Measurements from ENCODE around the gene CMTM4.
"Not testable (repeated sequence)": the region's sequence is repeated elsewhere in the genome, so short reads cannot be mapped to it uniquely, and the experiment has no call there.

The CMTM4 gene

DNA sequence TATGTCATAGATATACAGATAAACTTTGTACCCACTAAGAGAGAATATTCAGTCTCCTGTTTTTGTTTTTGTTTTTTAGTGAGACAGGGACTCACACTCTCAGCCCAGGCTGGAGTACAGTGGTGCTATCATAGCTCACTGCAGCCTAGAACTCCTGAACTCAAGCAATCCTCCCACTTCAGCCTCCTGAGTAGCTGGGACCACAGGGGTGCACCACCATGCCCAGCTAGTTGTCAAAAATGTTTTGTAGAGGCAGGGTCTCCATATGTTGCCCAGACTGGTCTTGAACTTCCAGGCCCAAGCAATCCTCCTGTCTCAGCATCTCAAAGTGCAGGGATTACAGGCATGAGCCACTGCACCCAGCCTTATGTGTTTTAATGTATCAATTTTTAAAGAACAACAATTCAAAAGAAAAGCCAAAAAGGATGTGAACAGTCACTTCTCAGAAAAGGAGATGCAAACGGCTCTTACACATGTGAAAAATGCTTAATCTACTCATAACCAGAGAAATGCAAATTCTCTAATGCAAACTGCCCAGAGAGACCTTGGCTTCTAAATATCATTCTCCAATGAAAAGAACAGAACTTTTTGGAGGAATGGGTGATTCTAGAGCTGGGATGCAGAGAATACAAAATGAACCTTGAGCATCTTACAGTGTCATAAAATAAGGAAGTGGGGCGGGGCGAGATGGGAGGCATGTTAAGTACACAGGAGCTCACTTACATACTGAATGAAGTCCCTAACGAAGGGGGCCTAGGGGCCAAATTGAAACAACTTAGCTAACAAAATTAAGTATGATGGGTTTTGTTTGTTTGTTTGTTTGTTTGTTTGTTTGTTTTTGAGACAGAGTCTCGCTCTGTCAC, 99.3 kb downstream of the CMTM4 start:
- no peak overlapping the region for H3K4me3 ChIP-seq (replicated peaks; ENCODE audit: low read depth, low read length)
- TF ChIP-seq, protein P1, sequence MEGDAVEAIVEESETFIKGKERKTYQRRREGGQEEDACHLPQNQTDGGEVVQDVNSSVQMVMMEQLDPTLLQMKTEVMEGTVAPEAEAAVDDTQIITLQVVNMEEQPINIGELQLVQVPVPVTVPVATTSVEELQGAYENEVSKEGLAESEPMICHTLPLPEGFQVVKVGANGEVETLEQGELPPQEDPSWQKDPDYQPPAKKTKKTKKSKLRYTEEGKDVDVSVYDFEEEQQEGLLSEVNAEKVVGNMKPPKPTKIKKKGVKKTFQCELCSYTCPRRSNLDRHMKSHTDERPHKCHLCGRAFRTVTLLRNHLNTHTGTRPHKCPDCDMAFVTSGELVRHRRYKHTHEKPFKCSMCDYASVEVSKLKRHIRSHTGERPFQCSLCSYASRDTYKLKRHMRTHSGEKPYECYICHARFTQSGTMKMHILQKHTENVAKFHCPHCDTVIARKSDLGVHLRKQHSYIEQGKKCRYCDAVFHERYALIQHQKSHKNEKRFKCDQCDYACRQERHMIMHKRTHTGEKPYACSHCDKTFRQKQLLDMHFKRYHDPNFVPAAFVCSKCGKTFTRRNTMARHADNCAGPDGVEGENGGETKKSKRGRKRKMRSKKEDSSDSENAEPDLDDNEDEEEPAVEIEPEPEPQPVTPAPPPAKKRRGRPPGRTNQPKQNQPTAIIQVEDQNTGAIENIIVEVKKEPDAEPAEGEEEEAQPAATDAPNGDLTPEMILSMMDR (IDR thresholded peaks at IDR 0.05; ENCODE audit: low read depth, low read length, missing control alignments) = no peak
- no peak for DNase-seq (ENCODE audit: extremely low read depth, low read depth)

DNA sequence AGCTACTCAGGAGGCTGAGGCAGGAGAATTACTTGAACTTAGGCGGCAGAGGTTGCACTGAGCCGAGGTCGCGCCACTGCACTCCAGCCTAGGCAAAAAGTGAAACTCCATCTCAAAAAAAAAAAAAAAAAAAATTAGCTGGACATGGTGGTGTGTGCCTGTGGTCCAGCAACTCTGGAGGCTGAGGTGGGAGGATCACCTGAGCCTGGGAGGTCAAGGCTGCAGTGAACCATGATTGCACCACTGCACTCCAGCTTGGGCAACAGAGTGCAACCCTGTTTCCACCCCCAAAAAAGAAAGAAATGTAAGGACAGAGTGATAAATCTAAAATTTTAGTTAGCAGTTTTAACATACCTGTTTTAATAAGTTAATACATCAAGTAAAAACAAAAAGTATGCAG, 100.0 kb downstream of the CMTM4 start:
- not testable (repeated sequence) for DNase-seq (ENCODE audit: extremely low read depth, low read depth); H3K4me3 ChIP-seq (replicated peaks; ENCODE audit: low read depth, low read length)

DNA sequence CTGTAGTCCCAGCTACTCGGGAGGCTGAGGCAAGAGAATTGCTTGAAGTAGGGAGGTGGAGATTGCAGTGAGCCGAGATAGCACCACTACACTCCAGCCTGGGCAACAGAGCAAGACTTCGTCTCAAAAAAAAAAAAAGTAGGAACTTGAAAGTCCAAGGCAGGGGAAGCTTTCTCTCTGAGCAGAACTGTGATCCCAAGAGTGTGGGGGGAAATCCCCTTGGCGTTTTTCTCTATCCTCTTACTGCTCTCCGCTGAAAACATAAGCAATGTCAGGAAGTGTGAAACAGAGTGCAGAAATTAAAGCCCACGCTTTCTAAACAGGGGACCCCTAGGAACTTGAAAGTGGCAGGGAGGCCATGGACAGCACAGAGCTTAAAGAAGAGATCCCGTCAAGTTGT, 101.8 kb downstream of the CMTM4 start:
- no peak for DNase-seq (ENCODE audit: extremely low read depth, low read depth)
- no peak overlapping the region for H3K4me3 ChIP-seq (replicated peaks; ENCODE audit: low read depth, low read length)
- TF ChIP-seq, protein P1 (IDR thresholded peaks at IDR 0.05; ENCODE audit: low read depth, low read length, missing control alignments) = no peak

DNA sequence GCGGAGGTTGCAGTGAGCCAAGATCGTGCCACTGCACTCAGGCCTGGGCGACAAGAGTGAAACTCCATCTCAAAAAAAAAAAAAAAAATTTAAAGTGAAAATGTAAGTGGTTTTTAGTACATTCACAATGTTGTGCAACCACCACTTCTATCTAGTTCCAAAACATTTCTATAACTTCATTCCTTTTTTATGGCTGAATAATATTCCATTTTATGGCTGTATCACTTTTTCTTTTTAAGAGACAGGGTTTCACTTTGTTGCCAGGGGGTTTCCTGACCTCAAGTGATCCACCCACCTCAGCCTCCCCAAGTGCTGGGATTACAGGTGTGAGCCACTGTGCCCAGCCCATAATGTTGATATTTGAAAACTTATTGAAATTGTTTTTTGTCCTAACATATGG, 103.7 kb downstream of the CMTM4 start:
- no peak for DNase-seq (ENCODE audit: extremely low read depth, low read depth)
- TF ChIP-seq, protein P1 (IDR thresholded peaks at IDR 0.05; ENCODE audit: low read depth, low read length, missing control alignments) = no peak
- no peak overlapping the region for H3K4me3 ChIP-seq (replicated peaks; ENCODE audit: low read depth, low read length)

DNA sequence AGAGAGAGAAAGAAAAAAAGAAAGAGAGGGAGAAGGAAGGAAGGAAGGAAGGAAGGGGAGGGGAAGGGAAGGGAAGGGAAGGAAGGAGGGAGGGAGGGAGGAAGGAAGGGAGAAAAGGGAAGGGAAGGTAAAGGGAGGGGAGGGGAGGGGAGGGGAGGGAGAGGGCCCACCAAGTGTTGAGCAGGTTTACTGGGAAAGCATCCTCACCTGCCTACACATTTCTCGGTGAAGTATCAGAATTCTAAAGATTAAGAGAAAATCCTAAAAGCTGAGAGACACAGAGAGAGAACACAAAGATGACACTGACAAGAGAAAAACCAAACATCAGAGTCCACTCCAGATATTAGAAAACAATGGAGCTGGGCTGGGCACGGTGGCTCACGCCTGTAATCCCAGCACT, 104.3 kb downstream of the CMTM4 start:
- TF ChIP-seq, protein P1 (IDR thresholded peaks at IDR 0.05; ENCODE audit: low read depth, low read length, missing control alignments) = no peak
- H3K4me3 ChIP-seq (replicated peaks; ENCODE audit: low read depth, low read length) = no peak overlapping the region
- DNase-seq (ENCODE audit: extremely low read depth, low read depth) = no peak

DNA sequence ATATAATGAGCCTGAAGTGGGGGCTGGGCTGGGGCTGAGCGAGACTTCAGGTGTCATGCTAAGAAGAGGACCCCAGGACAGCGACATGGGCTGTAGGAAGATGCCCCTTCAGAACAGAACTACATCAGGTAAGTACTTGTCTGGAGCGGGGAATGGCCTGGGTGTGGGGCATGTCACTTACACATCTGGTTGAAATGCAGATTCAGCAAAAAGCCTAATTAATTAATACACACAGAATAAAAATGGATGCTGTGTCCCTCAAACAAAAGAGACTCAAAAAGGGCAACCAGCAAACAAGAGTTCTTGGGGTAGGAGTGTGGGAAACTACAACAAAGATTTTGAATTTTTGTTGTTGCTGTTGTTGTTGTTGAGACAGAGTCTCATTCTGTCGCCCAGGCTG, 105.5 kb downstream of the CMTM4 start:
- TF ChIP-seq, protein P1 (IDR thresholded peaks at IDR 0.05; ENCODE audit: low read depth, low read length, missing control alignments) = no peak
- no peak overlapping the region for H3K4me3 ChIP-seq (replicated peaks; ENCODE audit: low read depth, low read length)
- no peak for DNase-seq (ENCODE audit: extremely low read depth, low read depth)

DNA sequence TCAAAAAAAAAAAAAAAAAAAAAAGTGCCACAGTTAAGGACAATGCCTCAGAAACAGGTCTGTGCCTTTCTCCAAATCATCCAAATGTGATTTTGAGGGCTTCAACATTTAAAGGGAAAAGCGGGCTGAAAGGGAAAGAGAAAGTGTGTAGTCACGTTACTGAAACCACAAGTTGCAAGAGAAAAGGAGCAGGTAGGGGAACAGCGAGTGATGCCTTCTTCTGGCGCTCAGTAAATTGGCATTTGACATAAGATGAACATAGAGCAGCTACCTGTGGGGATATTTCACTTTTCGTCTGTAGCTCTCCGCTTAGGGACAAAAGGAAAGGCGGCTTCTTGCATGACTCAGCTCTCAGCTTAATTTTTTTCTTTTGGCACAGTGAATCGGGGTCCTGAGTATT, 106.2 kb downstream of the CMTM4 start:
- TF ChIP-seq, protein P1 (IDR thresholded peaks at IDR 0.05; ENCODE audit: low read depth, low read length, missing control alignments) = no peak
- no peak for DNase-seq (ENCODE audit: extremely low read depth, low read depth)
- H3K4me3 ChIP-seq (replicated peaks; ENCODE audit: low read depth, low read length) = no peak overlapping the region

Measured in HFF-Myc (cell line).